Measurements from ENCODE around the gene DIPK1C.

DIPK1C gene

DNA sequence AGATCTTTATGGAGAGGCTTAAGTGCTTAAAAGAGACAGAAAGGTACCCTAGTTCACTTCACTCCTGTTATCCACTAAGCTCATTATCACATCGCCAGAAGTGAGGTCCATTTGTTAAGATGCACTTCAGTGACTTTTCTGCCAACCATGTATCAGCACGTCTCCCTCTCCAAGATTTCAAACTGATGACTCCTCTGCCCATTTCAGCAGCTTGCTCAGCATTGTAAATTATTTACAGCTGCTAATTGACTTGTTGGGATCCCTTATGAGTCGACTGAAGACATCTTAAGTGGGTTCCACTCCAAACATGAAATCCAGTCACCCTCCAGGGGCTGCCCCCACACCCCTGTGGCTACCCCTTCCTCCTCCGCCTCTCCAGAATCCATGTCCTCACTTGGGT is 37.3 kb downstream of the DIPK1C start:
- DNase-seq (ENCODE audit: low spot score) = no peak

DNA sequence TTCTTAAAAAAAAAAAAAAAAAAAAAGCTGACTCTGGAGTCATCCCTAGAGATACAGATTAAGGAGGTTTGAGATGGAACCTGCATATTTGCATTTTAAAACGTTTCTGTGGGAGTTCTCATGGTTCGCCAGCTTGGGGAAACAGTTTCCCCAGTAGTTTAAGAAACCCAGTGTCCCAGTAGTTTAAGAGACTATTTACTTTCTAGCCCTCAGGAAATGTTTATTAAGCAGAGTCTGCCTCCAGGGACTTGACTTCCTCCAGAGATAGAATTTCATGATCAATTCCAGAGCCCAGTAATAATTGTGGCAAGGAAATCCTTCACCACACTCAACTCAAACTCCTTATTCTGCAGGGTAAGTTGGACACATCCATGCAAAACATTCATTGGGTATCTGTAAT is 39.1 kb downstream of the DIPK1C start:
- no peak for DNase-seq (ENCODE audit: low spot score)

- no peak for DNase-seq (ENCODE audit: low spot score)
These were observed 41.0 kb downstream of the DIPK1C start for GRCh38 chr18:74416124-74416523.

DNA sequence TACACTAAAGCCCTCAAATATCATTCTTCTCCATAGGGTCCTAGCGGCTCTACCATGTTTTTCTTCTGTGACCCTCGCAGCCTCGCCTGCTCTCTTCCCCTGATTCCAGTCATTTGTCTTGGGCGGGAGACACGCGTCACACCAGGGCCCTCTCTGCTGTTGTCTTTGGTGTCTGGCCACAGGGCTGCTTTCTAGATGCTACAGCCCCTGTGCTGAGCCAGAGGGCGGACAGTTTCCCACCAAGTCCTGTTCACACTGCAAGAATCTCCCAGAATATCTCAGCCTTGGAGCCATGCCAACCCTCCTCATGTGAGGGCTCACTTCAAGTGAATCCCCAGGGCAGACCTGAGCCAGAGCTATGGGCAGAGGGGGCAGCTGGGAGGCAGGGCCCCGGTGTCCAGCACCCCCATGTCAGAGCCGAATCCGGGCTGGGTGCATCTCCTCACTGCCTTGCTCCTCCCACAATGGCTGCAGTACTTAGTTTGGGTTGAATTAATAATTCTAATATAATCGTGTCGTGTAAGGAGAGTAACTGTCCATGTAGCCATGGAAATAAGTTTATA is 42.1 kb downstream of the DIPK1C start:
- no peak for DNase-seq (ENCODE audit: low spot score)

- no peak for DNase-seq (ENCODE audit: low spot score)
These were observed 43.3 kb downstream of the DIPK1C start for GRCh38 chr18:74413836-74414235.

- DNase-seq (ENCODE audit: low spot score) = no peak
These were observed 44.8 kb downstream of the DIPK1C start for GRCh38 chr18:74412116-74412880.

DNA sequence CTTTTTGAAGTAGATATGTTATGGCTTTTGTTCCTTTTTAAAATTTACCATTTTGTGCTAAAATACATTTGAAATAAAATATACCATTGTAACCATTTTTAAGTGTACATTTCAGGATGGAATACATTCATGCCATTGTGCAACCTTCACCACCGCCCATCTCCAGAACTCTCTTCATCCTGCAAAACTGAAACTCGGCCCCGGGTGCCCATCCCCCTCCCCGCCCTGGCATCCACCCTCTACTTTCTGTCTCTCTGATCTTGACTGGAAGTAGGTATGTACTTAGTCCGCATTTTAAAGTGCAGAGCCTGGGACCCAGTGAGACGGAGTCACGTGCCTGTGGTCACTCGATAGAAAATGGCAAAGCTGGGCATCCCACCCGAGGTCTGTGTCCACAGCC is 45.6 kb downstream of the DIPK1C start:
- DNase-seq (ENCODE audit: low spot score) = no peak

DNA sequence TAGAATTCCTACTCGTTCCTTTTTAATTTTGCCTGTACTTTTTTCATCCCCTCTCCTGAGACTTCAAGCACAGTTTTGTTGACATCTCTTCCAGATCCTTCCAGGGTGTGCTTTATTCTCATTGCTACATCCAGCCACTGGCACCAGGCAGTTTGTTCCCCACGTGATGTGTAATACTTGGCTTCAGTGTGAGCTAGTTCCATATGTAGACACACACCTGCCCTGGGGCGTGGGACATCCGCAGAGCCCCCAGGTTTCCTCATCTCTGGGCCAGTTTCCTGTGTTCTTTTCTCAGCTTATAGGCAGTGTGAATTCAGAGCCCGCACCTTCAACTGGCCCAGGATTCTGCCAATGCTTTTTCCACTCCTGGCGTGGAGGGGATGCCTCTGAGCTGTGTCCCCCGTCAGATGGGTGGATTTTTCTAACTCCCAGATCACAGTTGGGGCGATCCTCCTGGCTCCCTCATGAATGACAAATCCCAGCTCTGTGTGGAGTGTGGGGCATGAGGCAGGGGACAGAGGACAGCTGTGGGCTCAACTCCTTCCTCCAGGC is 46.6 kb downstream of the DIPK1C start:
- DNase-seq (ENCODE audit: low spot score) = no peak

DNA sequence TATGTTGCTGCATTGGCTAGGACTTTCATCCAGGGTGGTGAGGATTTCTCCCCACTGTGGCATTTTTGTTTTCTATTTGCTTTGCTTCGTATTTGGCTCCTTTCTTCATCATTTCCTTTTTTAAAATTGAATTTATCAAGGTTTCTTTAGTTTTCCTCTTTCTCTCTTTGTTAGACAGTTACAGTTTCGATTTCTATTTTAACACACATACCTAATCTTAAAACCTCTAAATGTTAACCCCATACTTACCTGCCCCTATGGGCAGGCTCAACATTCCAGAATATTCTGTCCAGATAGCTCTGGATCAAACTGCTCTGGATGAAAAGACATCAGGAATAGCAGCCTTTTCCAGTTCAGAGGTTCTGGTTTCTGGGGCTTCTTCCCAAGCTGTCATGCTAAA is 49.2 kb downstream of the DIPK1C start:
- DNase-seq (ENCODE audit: low spot score) = no peak

GRCh38 chr18:74402806-74403433 is 54.2 kb downstream of the DIPK1C start:
- no peak for DNase-seq (ENCODE audit: low spot score)

DNA sequence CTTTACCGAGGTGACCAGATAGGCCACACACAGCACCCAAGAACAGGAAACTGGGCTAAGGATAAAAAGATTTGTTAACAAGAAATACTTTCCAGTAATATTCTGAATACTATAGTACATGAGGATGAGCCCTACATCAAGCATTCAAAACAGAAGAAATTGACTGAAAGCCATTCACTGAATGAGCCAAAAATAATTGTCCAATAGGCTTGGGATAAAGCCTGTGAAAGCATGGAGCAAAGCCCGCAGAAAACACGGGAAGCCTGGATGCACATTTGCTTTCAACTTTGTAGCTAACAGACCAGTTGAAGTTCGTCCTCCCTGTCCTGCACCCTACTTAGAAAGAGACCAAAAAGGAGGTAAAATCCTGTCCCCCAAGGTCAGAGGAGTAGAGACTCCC is 56.3 kb downstream of the DIPK1C start:
- DNase-seq (ENCODE audit: low spot score) = no peak

GRCh38 chr18:74399091-74399887 is 57.8 kb downstream of the DIPK1C start:
- DNase-seq (ENCODE audit: low spot score) = no peak

- no peak for DNase-seq (ENCODE audit: low spot score)
These were observed 59.5 kb downstream of the DIPK1C start for GRCh38 chr18:74397572-74397971.

GRCh38 chr18:74396171-74397169 is 60.6 kb downstream of the DIPK1C start:
- DNase-seq (ENCODE audit: low spot score) = no peak

DNA sequence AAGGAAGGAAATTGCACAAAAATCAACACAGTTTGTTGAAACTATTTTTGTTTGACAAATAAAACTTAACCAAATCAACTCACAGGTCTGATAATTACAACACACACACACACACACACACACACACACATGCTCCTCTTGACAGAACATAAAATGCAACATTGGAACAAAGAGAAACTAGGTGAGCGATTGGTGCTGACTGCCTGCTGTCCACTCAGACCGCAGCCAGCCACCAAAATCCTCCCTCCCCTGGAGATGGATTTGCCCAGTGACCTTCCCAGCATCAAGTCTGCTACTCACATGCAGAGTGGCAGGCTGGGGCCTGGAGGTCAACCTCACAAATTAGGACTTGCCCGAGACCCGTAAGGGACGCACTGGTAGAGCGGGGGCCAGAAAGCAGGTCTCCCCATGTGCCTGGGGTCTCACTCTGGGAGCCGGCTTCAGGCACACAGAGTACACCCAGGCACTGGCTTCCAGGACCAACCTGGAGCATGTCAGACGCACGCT is 61.4 kb downstream of the DIPK1C start:
- no peak for DNase-seq (ENCODE audit: low spot score)

DNA sequence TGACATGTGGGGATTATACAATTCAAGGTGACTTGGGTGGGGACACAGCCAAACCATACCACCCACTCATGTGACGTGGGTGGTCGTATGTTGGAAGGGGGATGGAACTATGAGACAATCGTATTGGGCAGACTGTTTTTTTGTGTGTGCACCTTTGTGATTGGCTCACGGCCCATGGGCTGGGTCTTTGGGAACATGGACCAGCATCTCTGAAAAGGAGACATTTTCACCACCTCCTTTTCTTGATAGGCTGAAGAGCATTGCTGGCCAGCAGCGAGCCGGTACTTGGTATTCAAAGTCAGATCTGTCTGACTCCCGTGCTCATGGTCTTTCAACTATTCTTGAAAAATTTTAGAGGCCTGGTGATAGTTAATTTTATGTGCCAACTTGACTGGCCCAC is 62.1 kb downstream of the DIPK1C start:
- no peak for DNase-seq (ENCODE audit: low spot score)

GRCh38 chr18:74392323-74392722 is 64.8 kb downstream of the DIPK1C start:
- no peak for DNase-seq (ENCODE audit: low spot score)

DNA sequence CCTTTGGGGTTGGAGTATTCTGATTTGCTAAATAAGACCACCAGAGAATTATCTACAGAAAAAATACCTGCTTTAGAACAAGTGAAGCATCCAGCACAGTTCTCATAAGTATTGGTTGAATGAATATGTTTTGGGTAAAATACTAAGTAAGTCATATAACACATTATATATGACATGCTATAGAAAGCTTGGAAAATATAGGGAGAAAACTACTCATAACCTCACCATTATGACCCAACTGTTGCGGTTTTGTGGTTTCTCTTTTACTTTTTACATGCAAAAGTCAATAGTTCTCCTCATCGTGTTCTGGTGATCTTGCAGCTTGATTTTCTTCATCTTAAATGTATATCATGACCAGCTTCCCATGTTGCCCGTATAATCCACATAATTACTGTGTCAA is 66.2 kb downstream of the DIPK1C start:
- no peak for DNase-seq (ENCODE audit: low spot score)

DNA sequence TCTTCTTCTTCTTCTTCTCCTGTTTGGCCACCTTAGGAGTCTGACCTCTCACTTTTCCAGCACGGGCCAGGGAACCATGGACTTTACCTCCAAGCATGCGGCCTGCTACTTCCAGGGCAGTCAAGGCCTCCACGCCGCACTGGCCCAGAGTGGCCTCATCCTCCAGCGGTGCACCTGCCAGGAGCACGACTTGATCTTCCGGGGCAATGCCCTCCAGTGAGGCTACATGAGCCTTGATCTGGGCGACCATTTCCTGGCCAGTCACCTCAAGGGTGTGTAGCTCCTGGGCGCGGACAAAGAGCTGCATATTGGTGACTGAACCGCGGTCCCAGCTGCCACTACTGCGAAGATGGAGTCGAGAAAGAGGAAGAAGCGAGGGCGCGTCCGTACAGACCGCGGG is 67.1 kb downstream of the DIPK1C start:
- DNase-seq (ENCODE audit: low spot score) = no peak

- DNase-seq (ENCODE audit: low spot score) = no peak
These were observed 67.8 kb downstream of the DIPK1C start for GRCh38 chr18:74389171-74389927.

All from hematopoietic multipotent progenitor cell treated with erythropoietin and hydrocortisone succinate and interleukin-3 and kit ligand, for 17 days (in vitro differentiated cells).